H1 (cell line): ENCODE measurements around the gene TBC1D10A. TPM values are rescaled to one million over a fixed set of nuclear protein-coding genes. Genes with fewer than 3 reads are reported as not detected.

ENCODE experiments used
- CTCF ChIA-PET: fragments of 300-600 bp; sonication (Branson Sonifier 250); formaldehyde crosslinking; loops from one replicate; lab custom pipeline; 2021; ENCODE audit not compliant: partially characterized antibody; lab: Charles Lee
- POLR2A ChIA-PET: fragments of 300-600 bp; sonication (Branson Sonifier 250); formaldehyde crosslinking; loops from one replicate; lab custom pipeline; 2021; ENCODE audit warnings: inconsistent platforms; ENCODE audit not compliant: partially characterized antibody; lab: Charles Lee
- DNase-seq, 2 experiments: peaks; one replicate each; pipeline versions ENCODE4 v3.0.0 to v3.0.0-alpha.2; 2010 to 2022; ENCODE audit warnings: low spot score in 2 of 2, low read depth in 1 of 2, mixed read lengths in 1 of 2
- FAIRE-seq: peaks from 2 replicates; lab custom pipeline; 2011; peaks lifted over from hg19 to GRCh38; lab: Jason Lieb, UNC
- H2AFZ ChIP-seq: 2 replicates; pipeline ENCODE4 v1.8.1; 2012; ENCODE audit warnings: low read length, inconsistent platforms
- H2AK5ac ChIP-seq: 2 replicates; pipeline ENCODE4 v1.6.1; 2013; ENCODE audit warnings: low read depth, low read length
- H2BK120ac ChIP-seq: replicated peaks from 2 replicates; pipeline ENCODE3; 2013; ENCODE audit warnings: low read depth, low read length, inconsistent platforms
- H2BK12ac ChIP-seq: 2 replicates; pipeline ENCODE4 v1.6.1; 2013; ENCODE audit warnings: low read depth, low read length
- H2BK15ac ChIP-seq: 2 replicates; pipeline ENCODE4 v1.6.1; 2013; ENCODE audit warnings: low read length
- H2BK20ac ChIP-seq: 2 replicates; pipeline ENCODE4 v1.6.1; 2013; ENCODE audit warnings: low read length
- H2BK5ac ChIP-seq: 2 replicates; pipeline ENCODE4 v1.6.1; 2013; ENCODE audit warnings: low read depth, low read length
- H3K14ac ChIP-seq: 2 replicates; pipeline ENCODE4 v1.6.1; 2013; ENCODE audit warnings: inconsistent platforms; ENCODE audit not compliant: insufficient read length
- H3K18ac ChIP-seq: 2 replicates; pipeline ENCODE4 v1.6.1; 2013; ENCODE audit warnings: low read length; ENCODE audit errors: extremely low read depth
- H3K23ac ChIP-seq: 2 replicates; pipeline ENCODE4 v1.6.1; 2013; ENCODE audit warnings: inconsistent platforms; ENCODE audit not compliant: insufficient read length
- H3K23me2 ChIP-seq: 2 replicates; pipeline ENCODE4 v1.6.1; 2013; ENCODE audit warnings: low read depth, low read length
- H3K27ac ChIP-seq: 2 replicates; pipeline ENCODE4 v1.6.1; 2011; ENCODE audit warnings: low read depth, low read length, inconsistent platforms
- H3K27me3 ChIP-seq, 4 experiments: replicated peaks in 1 of 4; 1 replicate in 1 of 4; 2 replicates in 3 of 4; pipeline versions ENCODE4 v1.6.1 to v1.8.1; 2011 to 2013; ENCODE audit warnings: low read length in 3 of 4, mild to moderate bottlenecking in 3 of 4, inconsistent platforms in 2 of 4, mixed read lengths in 2 of 4, moderate library complexity in 1 of 4; ENCODE audit not compliant: control insufficient read depth in 3 of 4, insufficient read depth in 3 of 4; ENCODE audit errors: extremely low read depth in 1 of 4
- H3K36me3 ChIP-seq, 4 experiments: 2 replicates each; pipeline versions ENCODE4 v1.6.1 to v1.8.1; 2011 to 2013; ENCODE audit warnings: mild to moderate bottlenecking in 4 of 4, low read length in 3 of 4, moderate library complexity in 2 of 4, control low read depth in 1 of 4, inconsistent platforms in 1 of 4; ENCODE audit not compliant: insufficient read depth in 4 of 4, control insufficient read depth in 2 of 4
- H3K4ac ChIP-seq: replicated peaks from 2 replicates; pipeline ENCODE3; 2013; ENCODE audit warnings: low read length, low read depth, mixed read lengths, inconsistent platforms; ENCODE audit not compliant: insufficient read length
- H3K4me1 ChIP-seq, 4 experiments: replicated peaks in 1 of 4; 1 replicate in 1 of 4; 2 replicates in 3 of 4; pipeline versions ENCODE4 v1.6.1 to v1.8.1; 2011 to 2013; ENCODE audit warnings: low read length in 3 of 4, inconsistent platforms in 2 of 4, mixed read lengths in 1 of 4; ENCODE audit not compliant: insufficient read depth in 4 of 4, control insufficient read depth in 3 of 4
- H3K4me2 ChIP-seq, 2 experiments: 2 replicates each; pipeline versions ENCODE4 v1.6.1 to v1.8.1; 2011 to 2013; ENCODE audit warnings: low read depth in 2 of 2, low read length in 2 of 2, control low read depth in 1 of 2, inconsistent platforms in 1 of 2, mild to moderate bottlenecking in 1 of 2; ENCODE audit not compliant: insufficient read depth in 1 of 2
- H3K4me3 ChIP-seq, 4 experiments: fragments of 200-600, 300-600 bp in 1 of 4; sonication (generic), shearing (Covaris generic), sonication (Bioruptor Twin) in 1 of 4; 2 replicates each; pipeline versions ENCODE4 v1.5.1 to v1.8.1; 2011 to 2016; ENCODE audit warnings: low read length in 4 of 4, low read depth in 3 of 4, control low read depth in 2 of 4, inconsistent platforms in 2 of 4, mild to moderate bottlenecking in 2 of 4, mixed read lengths in 1 of 4, moderate library complexity in 1 of 4; ENCODE audit not compliant: insufficient read depth in 2 of 4; ENCODE audit errors: extremely low read depth in 1 of 4
- H3K56ac ChIP-seq: replicated peaks from 2 replicates; pipeline ENCODE3; 2013; ENCODE audit warnings: low read depth, mild to moderate bottlenecking, mixed read lengths, low read length, inconsistent platforms; ENCODE audit not compliant: insufficient read length
- H3K79me1 ChIP-seq: 2 replicates; pipeline ENCODE4 v1.6.1; 2013; ENCODE audit warnings: low read depth, low read length, control low read depth
- H3K79me2 ChIP-seq, 2 experiments: 2 replicates each; pipeline versions ENCODE4 v1.6.1 to v1.8.1; 2012 to 2013; ENCODE audit warnings: low read length in 2 of 2, mild to moderate bottlenecking in 2 of 2, inconsistent platforms in 1 of 2; ENCODE audit not compliant: insufficient read depth in 2 of 2, control insufficient read depth in 1 of 2
- H3K9ac ChIP-seq, 4 experiments: replicated peaks in 1 of 4; 1 replicate in 1 of 4; 2 replicates in 3 of 4; pipeline versions ENCODE4 v1.6.1 to v1.8.1; 2011 to 2013; ENCODE audit warnings: low read depth in 3 of 4, low read length in 3 of 4, control low read depth in 2 of 4, mild to moderate bottlenecking in 2 of 4, moderate library complexity in 2 of 4, inconsistent platforms in 1 of 4; ENCODE audit errors: extremely low read depth in 1 of 4
- H3K9me3 ChIP-seq, 2 experiments: 2 replicates each; pipeline versions ENCODE4 v1.6.1 to v1.8.1; 2012 to 2013; ENCODE audit warnings: mild to moderate bottlenecking in 2 of 2, moderate library complexity in 2 of 2, control low read depth in 1 of 2, inconsistent platforms in 1 of 2, low read depth in 1 of 2, low read length in 1 of 2, mixed read lengths in 1 of 2; ENCODE audit not compliant: insufficient read depth in 2 of 2
- H4K20me1 ChIP-seq, 2 experiments: replicated peaks in 1 of 2; 2 replicates each; pipeline versions ENCODE3 to v1.8.1; 2011 to 2013; ENCODE audit warnings: inconsistent platforms in 2 of 2, low read length in 2 of 2, mild to moderate bottlenecking in 1 of 2; ENCODE audit not compliant: insufficient read depth in 2 of 2, control insufficient read depth in 1 of 2
- H4K5ac ChIP-seq: 2 replicates; pipeline ENCODE4 v1.6.1; 2013; ENCODE audit warnings: low read length, low read depth, mixed read lengths, inconsistent platforms; ENCODE audit not compliant: insufficient read length
- H4K8ac ChIP-seq: 2 replicates; pipeline ENCODE4 v1.8.0; 2013; ENCODE audit warnings: mild to moderate bottlenecking, moderate library complexity, low read length, inconsistent platforms; ENCODE audit not compliant: insufficient read depth; ENCODE audit errors: extremely low read depth
- H4K91ac ChIP-seq: replicated peaks from 2 replicates; pipeline ENCODE3; 2013; ENCODE audit warnings: low read length, mixed read lengths, inconsistent platforms; ENCODE audit not compliant: insufficient read length
- CTCF ChIP-seq, 3 experiments: IDR thresholded peaks; 1 replicate in 2 of 3; 2 replicates in 1 of 3; pipeline versions ENCODE4 v1.5.1 to v1.6.1; 2011; ENCODE audit warnings: low read length in 3 of 3, mild to moderate bottlenecking in 3 of 3, inconsistent platforms in 2 of 3, low read depth in 1 of 3, moderate library complexity in 1 of 3; ENCODE audit not compliant: insufficient read depth in 1 of 3; ENCODE audit errors: control extremely low read depth in 1 of 3
- TEAD4 ChIP-seq: IDR thresholded peaks from 2 replicates; pipeline ENCODE4 v1.6.1; 2012; ENCODE audit warnings: low read depth, low read length, inconsistent platforms, mixed read lengths
- WGBS, 2 experiments: shearing (Covaris generic) in 1 of 2; methylation state at CpG; one replicate each; pipeline versions ENCODE4 v1.1.6 to v1.1.7; 2013 to 2015; ENCODE audit warnings: low lambda C conversion rate in 2 of 2, mixed read lengths in 2 of 2, inconsistent platforms in 1 of 2, low coverage in 1 of 2, missing lambda C conversion rate in 1 of 2; ENCODE audit not compliant: insufficient replicate concordance in 2 of 2, insufficient coverage in 1 of 2, insufficient read length in 1 of 2; ENCODE audit errors: extremely low coverage in 1 of 2, missing lambda C conversion rate in 1 of 2; 5-methylcytosine and 5-hydroxymethylcytosine counted together
- polyA plus RNA-seq, 7 experiments: library from polyadenylated mRNA; depleted of rRNA in 3 of 7; stranded (reverse) in 5 of 7; unstranded in 2 of 7; fragments of >200 nt in 5 of 7; fragments of 200-250 nt in 2 of 7; gene quantifications; 1 replicate in 5 of 7; 2 replicates in 1 of 7; 4 replicates in 1 of 7; pipeline versions ENCODE4 v1.2.1 to v1.2.3, GENCODE V29; 2011 to 2013; ENCODE audit warnings: missing spikeins in 2 of 7, mixed read lengths in 2 of 7
- total RNA-seq: library from RNA; stranded (reverse); fragmentation: NEBNext Ultra II Directional; extraction: Animal tissue kit (Norgen Biotek cat#: 25700); gene quantifications from 2 replicates; pipeline ENCODE4 v1.2.1, GENCODE V29; 2021

TBC1D10A gene
- total and polyA plus RNA-seq, 2 of the 8 experiments (the other 6 are each of a cell fraction or from before 2014, with no cell fraction given), result 5.4 to 7.0 TPM

- H2BK20ac ChIP-seq, result no peak overlapping the region
- no peak overlapping the region for H3K56ac ChIP-seq
- no peaks in the 10 kb centered on the region; a peak in 2 of 7 replicates for H3K4me1 ChIP-seq
- H3K18ac ChIP-seq, result no peak overlapping the region
- no peak overlapping the region for H3K14ac ChIP-seq
- no peak overlapping the region for H2BK120ac ChIP-seq
- no peak overlapping the region for H3K23ac ChIP-seq
- H3K27ac ChIP-seq, result no peak overlapping the region
- H4K5ac ChIP-seq, result no peak overlapping the region
- H3K9ac ChIP-seq, result no peak overlapping the region
- no peaks in the 10 kb centered on the region for H3K23me2 ChIP-seq
- H4K91ac ChIP-seq, result no peak overlapping the region
- no peak for DNase-seq
- no peaks in the 10 kb centered on the region for H3K9me3 ChIP-seq
- H3K4me3 ChIP-seq, result no peak overlapping the region
- H3K4ac ChIP-seq, result no peak overlapping the region
- H2AK5ac ChIP-seq, result no peak overlapping the region
- WGBS, 2 experiments, result 89% methylated on average over 3 of the region's 3 CpGs; no CpG with 5 or more reads in 1 of the 2 experiments
- H3K4me2 ChIP-seq, result no peak overlapping the region
- H3K79me2 ChIP-seq, result no peaks in the 10 kb centered on the region
- no peak overlapping the region for H2BK12ac ChIP-seq
- H3K36me3 ChIP-seq, result no peaks in the 10 kb centered on the region
- no peak overlapping the region; the same call in 1 of the 2 replicates for H2BK5ac ChIP-seq
- no peak for FAIRE-seq
- POLR2A ChIA-PET, result no interaction called here
- H2AFZ ChIP-seq, result no peak overlapping the region
- no peak overlapping the region for H2BK15ac ChIP-seq
- H4K8ac ChIP-seq, result no peak overlapping the region
- H4K20me1 ChIP-seq, result peaks cover 0 to 4% of the 10 kb centered on the region in 2 experiments
- H3K79me1 ChIP-seq, result peaks cover 3% of the 10 kb centered on the region; the same call in 1 of the 2 replicates
- no peaks in the 10 kb centered on the region for H3K27me3 ChIP-seq
- CTCF ChIA-PET, result interaction anchor here (0.6 to 20.1 kb wide), 5 partner anchors 10 to 887 kb away, joined by 4 to 203 read pairs (median 5); partner anchors contain the start of gene CASTOR1
- TF ChIP-seq CTCF (IDR thresholded peaks at IDR 0.05; ENCODE audit: control extremely low read depth in 1 of 3, insufficient read depth in 1 of 3, low read depth in 1 of 3, low read length in 3 of 3) (no peak), TEAD4 (no peak)
These were observed 6.7 kb downstream of the TBC1D10A start for GRCh38 chr22:30320021-30320556.
